GM12878 (cell line): Measurements from ENCODE around the gene ZNF239. TPM values are rescaled to one million over a fixed set of nuclear protein-coding genes. Genes with fewer than 3 reads are reported as not detected.
A peak's percentile ranks its signal among the peaks of the same experiment; 100 is the strongest.

Source experiments
- ASH2L ChIP-seq: fragments of 300-600, 200-600 bp; sonication (generic); IDR thresholded peaks from 2 replicates; pipeline ENCODE4 v1.6.1; 2017; ENCODE audit warnings: low read depth, mild to moderate bottlenecking, borderline replicate concordance
- ATF2 ChIP-seq: IDR thresholded peaks from 2 replicates; pipeline ENCODE4 v1.6.1; 2012; ENCODE audit warnings: low read length, inconsistent platforms
- BCL11A ChIP-seq: IDR thresholded peaks from 2 replicates; pipeline ENCODE4 v1.6.1; 2011; ENCODE audit warnings: low read depth, low read length
- CBFB ChIP-seq: IDR thresholded peaks from 2 replicates; pipeline ENCODE4 v1.6.1; 2016; ENCODE audit warnings: antibody characterized with exemption, low read depth
- CREB1 ChIP-seq: IDR thresholded peaks from 2 replicates; pipeline ENCODE4 v1.6.1; 2012; ENCODE audit warnings: low read depth, mild to moderate bottlenecking, inconsistent platforms
- IKZF2 ChIP-seq, 2 experiments: fragments of 450-650 bp; IDR thresholded peaks; 2 replicates each; pipeline ENCODE4 v1.6.1; 2017; ENCODE audit warnings: mild to moderate bottlenecking in 2 of 2, moderate library complexity in 2 of 2
- IRF4 ChIP-seq: IDR thresholded peaks from 2 replicates; pipeline ENCODE4 v1.6.1; 2011; ENCODE audit warnings: low read depth, low read length
- MEF2B ChIP-seq: fragments of 450-650 bp; IDR thresholded peaks from 2 replicates; pipeline ENCODE4 v1.6.1; 2018; ENCODE audit warnings: mild to moderate bottlenecking, moderate library complexity; ENCODE audit not compliant: partially characterized antibody, poor library complexity, severe bottlenecking
- MLLT1 ChIP-seq: fragments of 450-650 bp; IDR thresholded peaks from 2 replicates; pipeline ENCODE4 v1.6.1; 2016; ENCODE audit warnings: mild to moderate bottlenecking
- MTA2 ChIP-seq: fragments of 450-650 bp; IDR thresholded peaks from 2 replicates; pipeline ENCODE4 v1.6.1; 2016; ENCODE audit warnings: low read depth, mild to moderate bottlenecking, moderate library complexity
- MTA3 ChIP-seq: IDR thresholded peaks from 2 replicates; pipeline ENCODE4 v1.6.1; 2012; ENCODE audit warnings: low read length, inconsistent platforms, borderline replicate concordance
- NBN ChIP-seq: fragments of 450-650 bp; IDR thresholded peaks from 2 replicates; pipeline ENCODE4 v1.6.1; 2016
- NFIC ChIP-seq: IDR thresholded peaks from 2 replicates; pipeline ENCODE4 v1.6.1; 2012; ENCODE audit warnings: low read depth, mild to moderate bottlenecking, inconsistent platforms, low read length, moderate library complexity
- NR2C2 ChIP-seq: IDR thresholded peaks from 2 replicates; pipeline ENCODE4 v1.6.1; 2011; ENCODE audit warnings: borderline replicate concordance, low read depth; ENCODE audit not compliant: control insufficient read depth, insufficient read length
- NR2F1 ChIP-seq: fragments of 450-650 bp; conservative IDR thresholded peaks from 2 replicates; pipeline ENCODE4 v1.6.1; 2017; ENCODE audit warnings: mild to moderate bottlenecking
- PBX3 ChIP-seq: IDR thresholded peaks from 2 replicates; pipeline ENCODE4 v1.6.1; 2011; ENCODE audit warnings: mild to moderate bottlenecking, low read depth, low read length, moderate library complexity; ENCODE audit not compliant: insufficient replicate concordance
- RELA ChIP-seq: fragments of 450-650 bp; IDR thresholded peaks from 2 replicates; pipeline ENCODE4 v1.8.0; 2014; ENCODE audit warnings: borderline replicate concordance; ENCODE audit not compliant: partially characterized antibody
- RELB ChIP-seq: fragments of 450-650 bp; IDR thresholded peaks from 2 replicates; pipeline ENCODE4 v1.6.1; 2017; ENCODE audit warnings: low read depth, mild to moderate bottlenecking, moderate library complexity
- SMARCA5 ChIP-seq: fragments of 450-650 bp; IDR thresholded peaks from 2 replicates; pipeline ENCODE4 v1.6.1; 2017; ENCODE audit warnings: mild to moderate bottlenecking
- SP1 ChIP-seq: IDR thresholded peaks from one replicate; pipeline ENCODE4 v1.6.1; 2011; ENCODE audit warnings: low read depth, low read length
- SPI1 ChIP-seq: IDR thresholded peaks from 2 replicates; pipeline ENCODE4 v1.6.1; 2011; ENCODE audit warnings: low read depth, mild to moderate bottlenecking, low read length, moderate library complexity, borderline replicate concordance; ENCODE audit not compliant: insufficient read depth
- TBL1XR1 ChIP-seq: IDR thresholded peaks from 2 replicates; pipeline ENCODE4 v1.6.1; 2012; ENCODE audit warnings: low read depth, low read length, improper control_type of control experiment
- ZBTB4 ChIP-seq: fragments of 450-650 bp; formaldehyde crosslinking; IDR thresholded peaks from 2 replicates; pipeline ENCODE4 v1.4.0; 2022; ENCODE audit warnings: mild to moderate bottlenecking, moderate library complexity
- polyA plus RNA-seq, 11 experiments: library from polyadenylated mRNA; depleted of rRNA in 4 of 11; unstranded in 6 of 11; stranded (reverse) in 5 of 11; fragments of >200 nt; fragmentation: Nextera tagmentation in 4 of 11; fragmentation: Illumina TruSeq in 1 of 11; extraction: Ambion mirVana in 4 of 11; extraction: Trizol in 1 of 11; gene quantifications; 1 replicate in 1 of 11; 2 replicates in 10 of 11; pipeline versions ENCODE4 v1.2.1 to v1.2.3, GENCODE V29; 2011 to 2016; ENCODE audit warnings: inconsistent platforms in 2 of 11, missing spikeins in 2 of 11, low read depth in 1 of 11
- total RNA-seq, 4 experiments: library from RNA; depleted of rRNA in 3 of 4; stranded (reverse); fragments of >200 nt in 3 of 4; fragmentation: Illumina TruSeq in 1 of 4; extraction: Trizol in 1 of 4; gene quantifications; 2 replicates each; pipeline versions ENCODE4 v1.2.1 to v1.2.3, GENCODE V29; 2013 to 2021

Gene ZNF239
- total and polyA plus RNA-seq, 10 of the 15 experiments (the other 5 are each of a cell fraction or from before 2014, with no cell fraction given) = 0.12 to 0.75 (median 0.43) TPM

- TF ChIP-seq RELB (peak; percentile 67), BCL11A (peak; percentile 67; the same call in 1 of the 2 replicates), ASH2L (no peak), SP1 (peak; percentile 69), MTA3 (peak; percentile 57; the same call in 1 of the 2 replicates), ZBTB4 (CRISPR knock-in tag) (no peak), NFIC (peak; percentile 68), MLLT1 (no peak), CREB1 (no peak), NR2F1 (0 out of 2 replicates have a peak, but pooled peaks have one; percentile 4), PBX3 (peak; percentile 20), CBFB (0 out of 2 replicates have a peak, but pooled peaks have one; percentile 11), SPI1 (peak; percentile 72; the same call in 1 of the 2 replicates), NR2C2 (no peak), NBN (peak; percentile 64; the same call in 1 of the 2 replicates), IKZF2 (IDR thresholded peaks at IDR 0.05) (peak; percentile 94 to 95), TBL1XR1 (peak; percentile 92), MEF2B (peak; percentile 84), ATF2 (peak; percentile 54; the same call in 1 of the 2 replicates), SMARCA5 (peak; percentile 42), RELA (no peak), IRF4 (peak; percentile 71), MTA2 (peak; percentile 74)
These were observed 21.4 kb upstream of the ZNF239 start (continued) for GRCh38 chr10:43595739-43596298.
